ENCODE measurements around the gene SMAD3.
"Not testable (repeated sequence)": the region's sequence is repeated elsewhere in the genome, so short reads cannot be mapped to it uniquely, and the experiment has no call there.

The SMAD3 gene

DNA sequence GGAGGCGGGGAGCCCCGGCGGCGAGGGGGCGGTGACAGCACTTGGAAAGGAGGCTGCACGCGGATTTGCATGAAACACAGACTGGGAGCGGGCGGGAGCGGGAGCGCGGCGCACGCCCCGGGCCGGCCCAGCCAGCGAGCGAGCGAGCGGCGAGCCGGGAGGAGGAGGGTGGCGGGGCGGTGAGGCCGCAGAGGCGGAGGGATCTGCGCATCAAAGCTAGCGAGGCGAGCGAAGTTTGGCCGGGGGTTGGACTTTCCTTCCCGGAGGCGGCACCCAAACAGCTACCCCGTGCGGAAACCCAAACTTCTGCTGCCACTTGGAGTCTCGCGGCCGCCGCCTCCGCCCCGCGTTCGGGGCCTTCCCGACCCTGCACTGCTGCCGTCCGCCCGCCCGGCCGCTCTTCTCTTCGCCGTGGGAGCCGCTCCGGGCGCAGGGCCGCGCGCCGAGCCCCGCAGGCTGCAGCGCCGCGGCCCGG lies at the start of gene SMAD3:
SMAD3 (plus strand) TSS at position 72 of the 475 bp plus-strand sequence. CDS start 553 bp downstream, outside the sequence.
- DNase-seq, result peak; percentile 17 to 43

DNA sequence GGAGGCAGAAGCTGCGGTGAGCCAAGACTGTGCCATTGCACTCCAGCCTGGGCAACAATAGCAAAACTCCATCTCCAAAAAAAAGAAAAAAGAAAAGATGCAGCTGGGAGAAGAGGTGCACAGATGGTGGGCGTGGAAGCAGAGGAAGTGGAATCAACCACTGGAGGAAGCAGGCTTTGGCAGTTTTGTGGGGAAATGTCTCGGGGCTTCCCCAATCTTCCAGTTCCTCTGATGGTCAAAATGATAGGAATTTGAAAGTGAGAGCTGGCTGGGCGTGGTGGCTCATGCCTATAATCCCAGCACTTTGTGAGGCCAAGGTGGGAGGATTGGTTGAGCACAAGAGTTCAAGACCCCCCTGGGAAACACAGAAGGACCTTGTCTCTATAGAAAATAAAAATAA lies 48.1 kb upstream of the SMAD3 start:
- no peak for DNase-seq

DNA sequence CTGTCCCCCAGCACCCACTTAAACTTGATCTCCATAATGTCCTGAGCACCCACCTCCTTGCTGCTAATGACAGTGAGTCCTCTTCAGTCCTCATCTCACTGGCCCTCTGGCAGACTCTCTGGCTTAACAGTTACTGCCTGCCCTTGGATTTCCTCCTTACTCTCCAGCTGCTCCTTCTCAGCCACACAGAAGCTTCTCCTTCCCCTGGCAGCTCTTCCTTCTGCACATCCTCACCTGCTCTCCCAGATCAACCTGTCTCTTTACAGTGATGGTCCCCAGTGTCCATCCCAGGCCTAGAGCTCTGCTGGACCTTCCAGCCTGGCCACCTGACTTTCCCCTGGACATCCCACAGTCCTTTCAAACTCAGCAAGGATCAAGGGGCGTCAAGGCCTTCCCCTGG lies 47.4 kb upstream of the SMAD3 start:
- DNase-seq, result no peak

DNA sequence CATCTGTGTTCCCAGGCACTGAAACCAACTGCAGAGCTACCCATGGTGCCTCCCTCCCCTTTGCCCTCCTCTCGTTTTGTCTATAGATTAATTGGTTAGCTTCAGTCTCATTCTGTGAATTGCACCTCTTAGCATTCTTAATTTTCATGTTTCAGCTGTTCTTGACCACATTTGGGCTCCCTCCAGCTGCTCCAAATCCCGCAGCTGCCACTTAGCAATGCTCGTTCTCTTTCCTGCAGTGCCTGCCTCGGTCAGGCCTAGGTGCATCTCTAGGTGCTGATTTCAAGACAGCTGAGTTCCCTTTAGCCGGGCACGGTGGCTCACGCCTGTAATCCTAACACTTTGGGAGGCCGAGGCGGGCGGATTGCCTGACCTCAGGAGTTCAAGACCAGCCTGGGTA lies 47.0 kb upstream of the SMAD3 start:
- no peak for DNase-seq

DNA sequence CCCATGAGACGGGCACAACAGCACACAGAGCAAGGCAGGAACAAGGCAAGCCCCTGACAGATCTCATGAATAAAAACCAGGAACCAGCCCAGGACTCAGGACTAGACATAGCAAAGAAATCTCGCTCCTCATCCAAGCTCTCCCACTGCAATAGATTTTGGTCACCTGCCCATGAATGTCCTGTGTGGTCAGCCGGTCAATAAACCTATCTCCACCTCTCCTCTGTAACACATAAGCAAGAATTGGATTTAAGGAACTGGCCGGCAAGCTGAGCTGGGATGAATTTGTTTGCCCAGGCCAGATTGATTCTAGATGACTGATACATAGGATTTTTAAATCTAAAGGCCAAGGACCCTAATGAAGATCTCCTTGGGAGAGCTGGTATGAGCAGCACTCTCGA lies 46.3 kb upstream of the SMAD3 start:
- no peak for DNase-seq

DNA sequence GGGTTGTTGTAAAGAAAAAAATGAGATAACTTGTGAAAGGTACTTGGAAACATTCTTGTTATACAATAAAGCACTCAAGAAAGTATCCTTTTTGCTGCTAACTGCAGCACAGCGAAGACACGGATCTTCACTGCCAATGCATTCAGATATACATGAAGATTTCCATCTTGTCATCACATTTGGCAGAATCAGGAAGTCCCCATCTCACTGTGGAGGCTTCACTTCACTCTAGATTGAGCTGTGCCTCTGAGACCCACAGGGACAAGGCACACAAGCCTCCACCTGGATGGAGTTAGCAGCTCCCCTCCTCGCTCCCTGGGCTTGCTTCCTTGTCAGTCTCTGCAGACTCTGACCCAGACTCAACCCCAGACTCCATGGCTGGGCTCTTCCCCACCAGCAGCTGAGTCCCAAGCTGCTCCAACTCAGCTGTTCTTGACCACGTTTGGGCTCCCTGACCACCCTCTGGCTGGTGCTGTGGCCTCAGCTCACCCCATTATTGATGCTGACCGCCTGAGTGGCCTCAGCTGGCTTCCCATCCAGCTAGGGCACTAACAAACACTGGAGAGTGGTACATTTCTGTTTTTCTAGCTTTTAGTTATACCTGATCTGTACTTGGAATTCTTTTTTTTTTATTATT lies 45.4 kb upstream of the SMAD3 start:
- DNase-seq, result no peak

DNA sequence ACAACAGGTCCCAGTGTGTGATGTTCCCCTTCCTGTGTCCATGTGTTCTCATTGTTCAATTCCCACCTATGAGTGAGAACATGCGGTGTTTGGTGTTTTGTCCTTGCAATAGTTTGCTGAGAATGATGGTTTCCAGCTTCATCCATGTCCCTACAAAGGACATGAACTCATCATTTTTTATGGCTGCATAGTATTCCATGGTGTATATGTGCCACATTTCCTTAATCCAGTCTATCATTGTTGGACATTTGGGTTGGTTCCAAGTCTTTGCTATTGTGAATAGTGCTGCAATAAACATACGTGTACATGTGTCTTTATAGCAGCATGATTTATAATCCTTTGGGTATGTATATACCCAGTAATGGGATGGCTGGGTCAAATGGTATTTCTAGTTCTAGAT lies 44.7 kb upstream of the SMAD3 start:
- DNase-seq, result not testable (repeated sequence)

DNA sequence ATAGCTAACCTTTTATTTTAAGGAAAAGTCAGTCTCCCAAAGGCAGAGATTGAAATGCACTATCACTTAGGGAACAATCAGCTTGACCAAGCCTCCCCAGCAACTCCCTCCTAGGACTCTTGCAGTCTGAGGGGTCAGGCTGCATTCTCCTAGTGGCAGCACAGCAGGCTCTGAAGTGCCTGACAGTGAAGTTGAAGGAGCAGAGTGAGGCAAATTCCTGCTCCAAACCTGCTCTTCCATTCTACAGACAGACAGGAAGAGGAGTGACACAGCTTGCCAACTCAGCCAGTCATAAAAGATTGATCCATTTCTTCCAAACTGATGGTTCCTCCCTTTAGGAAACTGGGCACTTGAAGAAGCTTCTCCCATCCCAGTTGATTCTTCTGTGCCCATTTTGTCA lies 43.9 kb upstream of the SMAD3 start:
- DNase-seq, result no peak

DNA sequence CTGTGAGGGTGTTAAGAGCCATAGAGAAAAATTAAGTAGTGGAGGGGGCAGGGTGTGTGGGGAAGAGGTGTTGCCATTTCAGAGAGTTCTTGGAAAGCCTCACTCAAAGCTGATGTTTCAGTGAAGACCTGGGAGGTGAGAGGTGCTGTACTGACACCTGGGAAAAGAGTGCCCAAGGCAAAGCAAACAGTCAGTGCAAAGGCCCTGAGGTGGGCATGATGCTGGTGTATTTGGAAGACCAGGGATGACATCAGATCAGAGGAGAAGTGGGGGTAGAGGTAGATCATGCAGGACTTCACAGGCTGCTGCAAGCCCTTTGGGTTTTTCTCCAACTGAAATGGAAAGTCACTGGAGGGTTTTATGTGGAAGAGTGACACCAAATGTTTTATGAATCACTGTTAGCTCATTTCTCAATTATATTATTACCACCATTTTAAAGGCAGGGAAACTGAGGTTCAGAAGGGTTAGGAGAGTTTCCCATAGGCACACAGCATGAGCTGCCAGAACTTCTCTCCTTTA lies 42.8 kb upstream of the SMAD3 start:
- no peak for DNase-seq

DNA sequence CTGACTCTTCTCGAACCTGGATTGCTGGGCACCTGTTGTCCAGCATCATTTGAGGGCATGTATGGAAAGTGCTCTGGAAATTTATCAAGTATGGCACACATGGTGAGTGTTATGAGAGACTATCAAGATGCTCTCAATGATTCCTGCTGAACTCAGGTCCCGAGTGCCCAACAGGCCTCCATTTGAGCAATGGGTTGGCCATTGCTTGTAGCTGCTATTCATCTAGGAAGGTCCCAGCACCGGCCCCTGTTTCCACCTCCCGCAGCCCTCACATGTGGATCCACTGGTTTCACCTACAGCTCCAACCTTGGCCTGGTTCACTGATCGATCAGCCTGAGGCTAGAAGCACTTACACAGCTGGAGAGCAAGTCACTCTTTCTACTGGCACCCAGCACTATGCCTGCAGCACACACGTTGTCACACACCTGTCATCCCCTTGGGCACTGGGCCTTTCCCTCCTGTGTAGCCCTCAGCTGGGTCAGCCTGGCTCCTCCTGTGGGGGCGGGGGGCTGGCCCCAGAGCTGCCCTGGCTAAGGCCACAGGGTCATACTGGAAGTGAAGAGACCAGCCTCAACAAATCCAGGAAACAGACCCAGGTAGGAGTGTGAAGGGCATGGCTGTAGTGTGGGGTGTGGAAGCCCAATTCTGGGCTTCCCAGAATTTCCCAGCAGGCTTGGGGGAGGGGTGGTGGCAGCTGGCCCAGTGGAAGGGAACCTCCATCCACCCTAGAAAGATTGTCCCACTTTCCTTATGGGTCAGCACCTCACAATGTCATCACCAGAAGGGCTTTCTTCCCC lies 41.7 kb upstream of the SMAD3 start:
- no peak for DNase-seq

DNA sequence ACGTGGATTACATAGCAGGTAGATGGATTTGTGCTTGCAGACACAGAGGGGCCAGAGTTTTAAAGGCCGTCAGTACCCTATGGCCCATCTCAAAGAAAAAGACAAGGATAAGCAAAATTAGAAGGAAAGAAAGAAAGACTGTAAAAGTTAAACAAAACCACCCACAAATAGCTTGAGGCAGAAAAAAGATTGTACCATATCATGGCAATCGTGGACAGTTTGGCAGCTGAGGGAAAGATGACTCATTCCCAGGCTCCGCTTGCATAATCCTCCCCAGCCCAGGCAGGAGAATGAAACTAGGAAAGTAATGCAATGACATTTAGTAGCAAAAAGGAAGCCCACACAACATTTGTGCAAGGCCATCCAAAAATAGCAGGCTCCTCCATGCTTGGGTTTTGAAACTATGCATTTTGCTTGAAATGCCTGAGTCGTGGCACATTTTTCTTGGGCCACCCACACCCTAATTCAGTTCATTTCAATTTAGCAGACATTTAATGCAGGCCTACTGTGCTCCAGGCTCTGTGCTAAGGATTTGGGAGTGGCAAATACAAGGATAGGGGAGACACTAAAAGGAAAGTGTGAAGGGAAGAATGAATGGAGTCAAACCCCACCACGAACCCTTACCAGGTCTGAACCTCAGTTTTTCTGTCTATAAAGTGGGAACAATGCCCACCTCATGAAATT lies 40.9 kb upstream of the SMAD3 start:
- no peak for DNase-seq

DNA sequence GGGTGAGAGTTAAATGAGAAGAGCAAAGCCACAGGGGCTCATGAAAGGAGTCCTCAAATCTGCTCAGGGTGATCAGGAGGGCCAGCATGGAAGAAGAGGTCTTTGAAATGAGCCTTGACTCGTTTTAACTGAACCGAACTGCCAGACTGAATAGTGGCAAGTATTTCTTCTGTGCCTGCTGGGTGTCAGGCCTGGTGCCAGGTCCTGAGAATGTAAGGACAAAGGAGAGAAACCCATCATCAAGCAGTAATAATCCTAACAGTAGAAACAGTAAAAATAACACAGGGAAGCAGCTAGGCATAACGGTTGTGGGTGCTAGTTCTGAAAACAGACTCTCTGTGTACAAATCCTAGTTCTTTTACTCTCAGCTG lies 40.4 kb upstream of the SMAD3 start:
- DNase-seq, result peak in 1 of 2 experiments; percentile 24

DNA sequence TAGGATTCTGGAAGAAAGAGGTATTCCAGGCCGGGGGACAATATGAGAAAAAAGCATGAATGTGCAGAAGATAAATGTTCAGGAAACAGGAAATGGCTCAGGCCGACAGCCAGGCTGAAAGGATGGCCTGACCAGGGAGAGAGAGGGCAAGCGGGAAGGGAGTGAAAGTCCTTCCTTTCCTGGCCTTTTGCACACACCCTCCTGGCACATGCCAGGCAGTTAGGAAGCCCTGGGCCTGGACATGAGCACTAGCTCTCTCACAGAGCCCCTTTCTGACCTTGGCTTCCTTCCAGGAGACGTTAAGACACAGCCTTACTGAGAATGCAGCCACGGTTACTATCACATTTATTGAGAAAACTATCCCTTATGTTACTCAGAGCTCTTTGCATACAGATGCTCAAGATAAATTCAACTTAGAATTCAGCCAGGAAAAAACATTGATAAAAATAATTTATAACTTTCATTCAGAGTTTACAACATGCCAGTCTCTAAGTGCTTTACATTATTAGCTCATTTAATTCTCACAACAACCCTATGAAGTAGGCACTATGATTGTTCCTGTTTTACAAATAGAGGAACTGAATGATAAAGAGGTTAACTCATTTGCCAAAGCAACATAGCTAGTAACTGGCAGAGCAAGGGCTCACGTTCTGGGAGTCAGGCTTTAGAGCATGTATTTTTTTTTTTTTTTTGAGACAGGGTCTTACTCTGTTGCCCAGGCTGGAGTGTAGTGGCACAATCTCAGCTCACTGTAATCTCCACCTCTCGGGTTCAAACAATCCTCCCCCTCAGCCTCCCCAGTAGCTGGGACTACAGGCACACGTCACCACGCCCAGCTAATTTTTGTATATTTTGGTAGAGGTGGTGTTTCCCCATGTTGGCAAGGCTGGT lies 39.4 kb upstream of the SMAD3 start:
- peak in 1 of 2 experiments; percentile 12 for DNase-seq

DNA sequence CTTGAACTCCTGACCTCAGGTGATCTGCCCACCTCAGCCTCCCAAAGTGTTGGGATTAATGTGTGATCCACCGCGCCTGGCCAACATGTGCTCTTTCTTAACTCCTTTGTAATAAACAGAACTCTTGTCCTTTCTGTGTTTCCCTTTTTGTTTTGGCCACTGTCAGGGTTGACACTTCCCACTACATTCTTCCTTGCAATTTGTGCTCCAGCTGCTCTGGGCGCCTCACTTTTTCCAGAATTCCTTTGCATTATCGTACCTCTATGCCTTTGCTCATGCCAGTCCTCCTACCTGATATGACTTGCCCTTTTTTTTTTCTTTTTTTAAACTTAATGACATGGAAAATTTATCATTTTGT lies 38.8 kb upstream of the SMAD3 start:
- no peak for DNase-seq

DNA sequence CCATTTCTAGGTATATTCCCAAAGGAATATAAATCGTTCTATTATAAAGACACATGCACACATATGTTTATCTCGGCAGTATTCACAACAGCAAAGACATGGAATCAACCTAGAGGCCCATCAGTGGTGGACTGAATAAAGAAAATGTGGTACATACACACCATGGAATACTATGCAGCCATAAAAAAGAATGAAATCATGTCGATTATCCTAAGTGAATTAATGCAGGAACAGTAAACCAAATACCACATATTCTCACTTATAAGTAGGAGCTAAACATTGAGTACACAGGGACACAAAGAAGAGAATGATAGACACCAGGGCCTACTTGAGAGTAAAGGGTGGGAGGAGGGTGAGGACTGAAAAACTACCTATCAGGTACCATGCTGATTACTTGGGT lies 37.0 kb upstream of the SMAD3 start:
- DNase-seq, result not testable (repeated sequence)

DNA sequence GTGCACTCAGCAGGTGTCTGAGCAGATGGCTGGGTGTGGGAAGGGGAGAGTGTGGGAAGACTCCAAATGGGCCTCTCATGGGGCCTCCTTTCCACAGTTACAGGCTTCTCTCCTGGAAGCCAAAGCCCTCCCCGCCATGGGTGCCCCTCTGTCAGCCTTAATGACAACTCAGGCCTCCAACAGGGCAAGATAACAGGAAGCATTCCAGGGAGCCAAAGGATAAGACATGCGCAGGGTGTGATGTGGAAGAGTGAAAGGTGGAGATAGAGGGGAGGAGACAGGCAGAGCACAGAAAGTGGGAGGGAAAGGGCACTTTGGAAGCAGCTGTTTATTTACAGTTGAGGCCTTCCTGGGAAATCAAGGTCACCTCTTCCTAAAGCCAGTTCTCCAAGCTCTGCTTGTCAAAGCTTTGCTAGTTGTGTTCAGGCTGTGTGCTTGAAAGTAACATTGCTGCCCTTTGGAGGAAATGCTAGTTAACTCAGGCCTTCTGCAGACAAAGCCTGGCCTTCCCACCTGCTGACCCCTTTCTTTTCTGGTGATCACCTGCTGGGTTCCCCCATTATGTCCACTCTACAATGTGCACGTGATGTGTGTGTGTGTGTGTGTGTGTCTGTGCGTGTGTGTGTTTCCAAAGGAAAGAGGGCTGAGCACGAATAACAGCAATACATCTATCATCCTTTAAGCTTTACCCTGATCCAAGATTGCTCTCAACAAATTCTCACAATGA lies 35.2 kb upstream of the SMAD3 start:
- DNase-seq, result peak; percentile 30 to 63

DNA sequence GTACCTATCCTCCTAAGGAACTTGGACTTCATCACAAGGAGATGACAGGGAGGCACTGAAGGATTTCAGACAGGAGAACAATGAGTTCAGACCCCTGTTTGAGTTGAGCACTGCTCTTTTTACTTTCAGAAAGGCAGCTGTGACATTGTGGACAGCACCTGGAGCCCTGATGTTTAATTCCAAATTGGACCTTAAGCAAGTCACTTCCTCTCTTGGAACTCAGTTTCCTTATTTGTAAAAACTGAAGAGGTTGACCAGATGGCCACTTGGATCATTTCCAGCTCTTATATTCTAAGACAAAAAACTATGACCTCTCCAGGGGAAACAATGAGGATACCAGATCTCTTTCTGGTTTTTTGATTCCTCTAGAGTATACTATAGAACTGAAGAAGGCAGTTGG lies 34.1 kb upstream of the SMAD3 start:
- DNase-seq, result no peak

DNA sequence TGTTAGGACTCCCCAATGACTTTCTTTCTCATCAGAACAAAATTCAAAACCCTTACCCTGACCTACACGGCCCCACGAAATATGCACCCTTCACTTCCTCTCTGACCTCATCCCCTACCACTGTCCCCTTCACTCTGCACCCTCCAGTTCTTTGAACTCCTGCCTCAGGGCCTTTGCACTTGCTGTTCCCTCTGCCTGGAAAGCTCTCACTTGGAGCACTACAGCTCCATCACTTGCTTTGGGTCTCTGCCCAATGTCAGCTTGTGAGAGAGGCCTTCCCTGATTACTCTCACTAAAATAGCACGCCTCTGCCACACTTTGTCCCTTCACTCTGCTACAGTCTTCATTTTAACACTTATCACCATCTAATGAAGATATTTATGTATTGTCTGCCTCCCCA lies 32.8 kb upstream of the SMAD3 start:
- DNase-seq, result no peak

DNA sequence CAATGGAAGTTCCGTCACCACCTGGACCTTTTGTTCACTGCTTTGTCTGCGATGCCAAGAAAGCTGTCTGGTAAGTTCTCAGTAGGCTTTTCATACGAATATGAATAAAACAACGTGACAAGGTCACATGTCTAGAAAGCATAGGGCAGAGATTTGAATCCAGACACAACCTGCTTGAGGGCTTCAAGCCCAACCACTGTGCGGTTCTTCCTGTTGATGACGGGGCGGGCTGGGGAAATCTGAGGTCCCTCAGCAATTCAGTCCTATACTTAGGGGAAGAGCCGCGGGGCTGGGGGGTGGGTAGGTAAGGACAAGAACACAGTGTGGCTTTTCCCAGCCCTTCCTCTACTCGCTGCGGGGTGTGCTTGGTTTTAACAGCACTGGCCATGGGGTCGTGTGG lies 32.4 kb upstream of the SMAD3 start:
- DNase-seq, result no peak

DNA sequence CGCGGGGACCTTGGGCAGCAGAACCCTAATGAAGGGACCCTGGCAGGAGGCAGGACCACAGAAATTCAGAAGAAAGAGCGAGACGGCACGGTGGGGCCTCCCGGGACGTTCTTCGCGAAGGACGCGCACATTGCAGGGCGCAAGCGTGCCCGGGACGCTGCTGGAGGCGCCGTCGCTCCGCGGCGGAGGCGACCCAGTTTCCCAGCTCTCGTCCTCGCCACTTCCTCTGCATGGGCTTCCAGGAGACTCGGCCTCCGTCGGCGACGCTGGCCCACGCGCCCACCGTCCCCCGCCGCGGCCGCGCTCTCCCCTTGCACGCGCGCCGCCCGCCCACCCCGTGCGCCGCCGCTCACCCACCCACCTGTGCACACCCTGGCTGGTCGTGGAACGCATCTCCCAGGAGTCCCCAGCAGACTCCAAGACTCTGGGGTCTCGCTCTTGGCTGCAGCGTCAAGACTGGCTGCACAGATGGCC lies 31.8 kb upstream of the SMAD3 start:
- DNase-seq, result no peak

DNA sequence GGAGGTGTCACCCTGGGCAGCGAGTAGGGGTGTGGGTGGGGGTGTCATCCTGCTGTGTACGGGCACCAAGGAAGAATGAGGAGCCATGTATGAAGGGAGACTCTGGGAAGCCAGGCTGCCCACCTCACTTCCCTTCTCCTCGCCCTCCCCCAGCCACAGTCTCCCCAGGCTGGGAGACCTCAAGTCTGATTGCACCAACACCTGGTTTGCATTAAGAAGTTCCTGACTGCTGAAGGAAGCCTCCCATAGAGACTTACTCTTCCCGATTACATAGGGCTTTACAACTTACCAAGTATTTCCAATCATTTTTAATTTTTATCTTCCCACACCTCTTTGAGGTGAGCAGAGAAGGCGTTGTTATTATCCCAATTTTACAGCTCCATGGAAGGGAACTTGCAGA lies 29.5 kb upstream of the SMAD3 start:
- no peak for DNase-seq

All from NCI-H2081 (cell line).